Measurements from ENCODE around the gene GYS2.

- no peak for TF ChIP-seq CTCF (IDR thresholded peaks at IDR 0.05; ENCODE audit: insufficient read depth, low read depth, low read length)
- TF ChIP-seq EZH2 (IDR thresholded peaks at IDR 0.05; ENCODE audit: insufficient read depth, low read length) = no peak
Measured at GRCh38 chr12:21516281-21516680, 88.4 kb downstream of the GYS2 start.

Measured in astrocyte (in vitro differentiated cells and primary cell).